Fibroblast of lung (primary cell): ENCODE measurements around the gene POLR2H.

ENCODE experiments used
- CTCF ChIP-seq, 2 donors: IDR thresholded peaks in 1 of 2; conservative IDR thresholded peaks in 1 of 2; 1 replicate in 1 of 2; 2 replicates in 1 of 2; pipeline ENCODE4 v1.5.1; 2011 to 2012; ENCODE audit warnings: low read length in 2 of 2, control low read depth in 1 of 2, inconsistent platforms in 1 of 2, low read depth in 1 of 2, mild to moderate bottlenecking in 1 of 2
- EZH2 ChIP-seq: IDR thresholded peaks from 2 replicates; pipeline ENCODE4 v1.5.1; 2012; ENCODE audit warnings: low read length, control low read depth, mild to moderate bottlenecking; ENCODE audit errors: missing control alignments

- TF ChIP-seq CTCF (conservative IDR thresholded peaks at IDR 0.05 in 1 of 2, IDR thresholded peaks at IDR 0.05 in 1 of 2; ENCODE audit: low read depth in 1 of 2, low read length in 2 of 2), result no peak
- TF ChIP-seq EZH2, result no peak
Observed at GRCh38 chr3:184325715-184326369, 35.7 kb upstream of the POLR2H start.
